GM12864 (cell line): Measurements from ENCODE around the gene MT1A.
"Not testable (repeated sequence)": the region's sequence is repeated elsewhere in the genome, so short reads cannot be mapped to it uniquely, and the experiment has no call there.

Experiments
- DNase-seq: peaks from one replicate; pipeline ENCODE4 v3.0.0-alpha.2; 2011; ENCODE audit warnings: low read depth
- H3K4me3 ChIP-seq: 2 replicates; pipeline ENCODE4 v1.5.1; 2011; ENCODE audit warnings: mild to moderate bottlenecking, low read depth, low read length, control low read depth
- CTCF ChIP-seq: IDR thresholded peaks from 2 replicates; pipeline ENCODE4 v1.5.1; 2011; ENCODE audit warnings: low read depth, mild to moderate bottlenecking, moderate library complexity, low read length, control low read depth, inconsistent platforms; ENCODE audit errors: missing control alignments

Gene MT1A

GRCh38 chr16:56667581-56668571 lies 29.4 kb downstream of the MT1A start, which contains the start of gene MT1G:
TSS of gene MT1G (minus strand) at chr16:56668065. CDS start at chr16:56667993, 72 bp downstream.
- H3K4me3 ChIP-seq: no peak within 1 kb of the TSS
- no peak for TF ChIP-seq CTCF
- DNase-seq: no peak

DNA sequence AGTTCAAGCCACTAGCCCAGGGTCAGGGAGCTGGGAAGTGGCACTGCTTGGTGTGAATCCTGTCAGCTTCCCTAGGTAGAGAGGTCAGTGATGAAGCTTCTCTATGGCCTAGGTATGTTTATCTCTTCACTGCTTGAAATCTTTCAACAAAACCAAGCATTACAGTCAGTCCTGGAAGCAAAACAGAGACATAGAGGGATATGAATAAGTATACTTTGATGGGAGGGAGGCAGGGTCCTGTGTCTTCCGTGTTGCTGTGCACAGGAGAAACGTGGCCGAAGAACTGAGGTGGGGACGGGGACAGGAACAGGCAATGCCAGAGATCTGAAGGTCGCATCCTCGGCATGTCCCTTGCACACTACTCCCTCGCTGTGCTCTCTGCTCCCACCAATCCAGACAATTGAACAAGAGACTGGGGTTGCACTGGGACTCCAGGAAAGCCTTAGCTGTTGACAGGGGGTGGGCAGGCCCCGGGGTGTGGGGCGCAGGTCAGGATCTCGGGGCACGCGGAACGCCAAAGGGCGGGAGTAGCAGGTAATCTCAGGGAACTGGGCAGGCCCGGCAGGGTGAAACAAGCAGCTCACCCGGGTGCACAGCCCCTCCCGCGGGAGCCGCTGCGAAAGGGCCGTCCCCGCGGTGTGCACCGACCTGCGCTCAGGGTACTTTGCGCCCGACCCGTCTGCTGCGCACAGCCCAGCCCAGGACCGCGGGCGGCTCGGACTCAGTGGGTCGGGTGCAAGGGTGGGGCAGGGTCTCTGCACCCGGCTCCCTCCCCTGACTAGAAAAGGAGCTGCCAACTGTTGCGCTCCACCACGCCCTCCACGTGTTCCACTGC lies 30.8 kb downstream of the MT1A start, which contains the start of gene MT1H:
Gene MT1H (plus strand): TSS at position 810 of the 835 bp plus-strand sequence. CDS start 71 bp downstream, outside the sequence.
- TF ChIP-seq CTCF: no peak
- DNase-seq: no peak
- H3K4me3 ChIP-seq: no peak within 1 kb of the TSS

- no peak for DNase-seq
- no peak overlapping the region for H3K4me3 ChIP-seq
- no peak for TF ChIP-seq CTCF
These were observed 31.6 kb downstream of the MT1A start for GRCh38 chr16:56669840-56670619.

- no peak overlapping the region for H3K4me3 ChIP-seq
- TF ChIP-seq CTCF: no peak
- DNase-seq: no peak
These were observed 32.1 kb downstream of the MT1A start for GRCh38 chr16:56670620-56670934.

DNA sequence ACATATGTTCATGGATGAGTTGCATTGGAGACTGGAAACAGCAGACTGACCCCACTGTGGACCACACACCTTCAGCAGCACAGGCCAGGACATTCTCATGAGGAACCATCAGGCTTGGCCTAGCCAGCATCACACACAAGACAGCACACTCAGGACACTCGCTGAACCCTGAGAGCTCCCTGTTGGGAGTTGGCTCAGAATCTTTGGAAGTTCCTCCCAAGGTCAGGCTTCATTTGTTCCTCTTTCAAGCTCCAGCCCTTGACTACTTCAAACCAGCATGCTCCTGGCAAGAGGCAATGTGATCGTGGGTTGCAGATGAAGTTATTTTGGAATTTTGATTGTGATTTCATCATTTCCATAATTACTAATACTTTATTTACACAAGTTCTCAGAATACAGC lies 33.2 kb downstream of the MT1A start:
- not testable (repeated sequence) for DNase-seq, H3K4me3 ChIP-seq

DNA sequence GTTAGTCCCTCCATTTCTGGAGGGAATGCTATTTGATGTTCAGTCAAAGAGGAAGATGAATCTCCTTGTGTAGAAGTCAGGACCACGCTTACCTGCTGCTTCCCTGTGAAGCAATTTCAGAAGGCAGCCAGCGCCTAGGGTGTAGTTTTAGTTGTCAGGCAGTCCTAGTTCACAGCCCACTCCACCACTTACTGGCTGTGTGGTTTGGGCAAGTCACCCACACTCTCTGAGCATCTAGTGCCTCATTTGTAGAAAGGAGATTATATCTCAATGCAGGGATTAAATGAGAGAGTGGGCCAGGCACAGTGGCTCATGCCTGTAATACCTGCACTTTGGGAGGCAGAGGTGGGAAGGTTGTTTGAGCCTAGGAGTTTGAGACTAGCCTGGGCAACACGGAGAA lies 33.7 kb downstream of the MT1A start:
- DNase-seq, H3K4me3 ChIP-seq: not testable (repeated sequence)

DNA sequence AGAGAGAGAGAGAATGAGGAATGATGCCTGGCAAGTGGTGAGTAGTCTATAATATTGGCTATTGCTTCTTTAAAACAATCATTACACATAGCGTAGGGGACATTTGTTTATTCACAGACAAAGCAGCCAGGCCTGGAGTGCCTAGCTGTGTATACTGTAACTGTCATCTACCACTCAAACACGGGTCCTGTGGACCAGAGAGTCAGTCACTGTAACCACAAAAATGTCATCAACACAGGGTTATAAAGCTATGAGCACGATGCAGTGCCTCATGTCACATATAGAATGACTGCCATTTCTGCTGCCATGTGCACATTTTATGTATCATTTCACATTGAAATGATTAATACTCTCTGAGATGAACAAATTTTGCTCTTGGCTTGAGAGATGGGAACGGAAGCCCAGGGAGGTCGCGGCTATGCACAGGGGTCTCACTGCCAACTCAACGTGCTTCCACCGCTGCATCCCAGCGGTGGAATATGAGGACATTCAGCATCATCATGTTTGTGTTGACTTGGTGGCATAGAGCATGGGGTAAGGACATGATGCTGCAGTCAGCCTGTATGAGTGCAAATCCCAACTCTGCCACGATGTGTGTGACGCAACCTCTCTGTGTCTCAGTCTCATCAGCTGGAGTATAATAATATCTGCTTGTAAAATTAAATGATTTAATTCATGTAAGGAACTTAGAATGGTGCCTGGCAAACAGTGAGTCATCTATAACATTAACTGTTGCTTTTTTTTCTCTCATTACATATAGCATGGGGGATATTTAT lies 34.5 kb downstream of the MT1A start:
- no peak overlapping the region for H3K4me3 ChIP-seq
- no peak for DNase-seq
- TF ChIP-seq CTCF: no peak
